Measurements from ENCODE around the gene LMO3. TPM values are rescaled to one million over a fixed set of nuclear protein-coding genes. Genes with fewer than 3 reads are reported as not detected.

Gene LMO3
- total RNA-seq, 1 donor from 2014 or later: not detected

- DNase-seq (ENCODE audit: low read depth in 2 of 2): no peak
These were observed 5.4 kb downstream of the LMO3 start for GRCh38 chr12:16600525-16600924.

DNA sequence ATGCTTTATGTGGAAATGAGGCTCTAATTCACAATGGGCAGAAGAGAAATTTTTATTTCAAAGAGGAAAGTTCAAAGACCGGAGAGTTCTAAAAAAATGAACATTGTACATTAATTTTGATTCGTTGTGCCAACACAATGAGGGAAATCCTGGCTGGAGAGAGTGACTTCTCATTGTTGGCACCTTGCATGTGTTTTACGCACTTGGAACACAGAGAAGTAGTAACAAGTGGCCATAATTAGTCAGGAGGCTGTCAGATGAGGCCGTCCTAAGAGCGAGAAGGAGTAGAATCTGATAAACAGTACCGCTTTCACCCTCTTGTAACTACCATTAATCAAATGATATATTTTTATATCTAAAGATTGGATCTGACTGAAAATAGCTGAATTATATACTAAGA lies 6.9 kb downstream of the LMO3 start:
- no peak for DNase-seq (ENCODE audit: low read depth in 2 of 2)

- no peak for DNase-seq (ENCODE audit: low read depth in 2 of 2)
These were observed 11.2 kb downstream of the LMO3 start for GRCh38 chr12:16594797-16595196.

DNA sequence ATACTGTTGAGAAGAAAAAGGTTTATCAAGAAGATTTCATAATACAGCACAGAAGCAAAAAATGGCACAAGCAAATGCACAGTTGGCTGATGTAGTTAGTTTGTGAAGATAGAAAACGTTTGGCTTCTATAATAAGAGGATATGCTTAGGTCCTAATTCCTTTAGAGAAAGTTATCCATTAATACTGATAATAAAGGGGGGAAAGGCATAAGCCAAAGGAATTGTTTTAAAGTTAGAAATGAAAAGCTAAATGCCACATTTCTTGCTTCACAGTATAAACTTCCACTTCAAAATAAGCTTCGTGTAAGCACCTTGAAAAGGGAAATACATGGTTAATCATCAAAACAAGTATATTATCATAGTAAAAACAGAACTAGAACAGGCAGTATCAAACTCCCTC lies 12.4 kb downstream of the LMO3 start:
- DNase-seq (ENCODE audit: low read depth in 2 of 2): no peak

- no peak for DNase-seq (ENCODE audit: low read depth in 2 of 2)
These were observed 15.3 kb downstream of the LMO3 start for GRCh38 chr12:16590645-16591044.

DNA sequence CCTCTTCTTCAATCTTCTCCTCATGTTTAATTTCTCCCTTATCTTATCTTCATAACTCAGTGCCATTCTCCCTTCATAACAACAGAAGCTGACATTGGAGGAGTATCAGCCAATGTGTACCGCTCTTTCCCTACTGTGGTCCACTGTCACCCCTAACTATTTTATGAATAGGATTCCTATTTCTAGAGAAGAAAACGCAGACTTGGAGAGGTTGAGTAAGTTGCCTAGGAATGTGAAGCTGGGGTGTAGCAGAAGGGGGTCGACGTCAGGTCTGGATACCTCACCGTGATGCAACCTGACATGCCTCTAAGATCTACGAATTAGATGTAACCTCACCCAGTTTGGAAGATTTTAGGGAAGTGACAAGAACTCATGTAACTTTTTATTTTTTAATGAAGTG lies 17.1 kb downstream of the LMO3 start:
- DNase-seq (ENCODE audit: low read depth in 2 of 2): no peak

DNA sequence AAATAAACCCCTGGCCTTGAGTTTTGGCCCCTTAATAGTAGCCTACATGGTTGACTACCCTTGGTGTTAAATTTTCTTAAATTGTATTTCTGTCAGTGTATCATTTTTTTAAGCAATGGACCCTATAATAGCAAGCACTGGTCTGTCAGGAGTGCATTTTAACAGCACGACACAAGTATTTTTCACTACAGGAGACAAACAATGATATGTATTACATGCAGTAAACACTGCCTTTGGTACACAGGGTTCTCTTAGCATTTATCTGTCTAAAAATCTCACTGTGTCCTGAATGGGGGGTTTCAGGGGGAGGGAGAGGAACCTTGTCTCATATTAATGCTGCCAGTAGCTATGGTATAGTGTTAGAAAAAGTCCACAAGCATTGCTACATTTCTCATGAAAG lies 18.4 kb downstream of the LMO3 start:
- DNase-seq (ENCODE audit: low read depth in 2 of 2): no peak

GRCh38 chr12:16587110-16587453 lies 18.9 kb downstream of the LMO3 start:
- no peak for DNase-seq (ENCODE audit: low read depth in 2 of 2)

- DNase-seq (ENCODE audit: low read depth in 2 of 2): no peak
These were observed 19.4 kb downstream of the LMO3 start for GRCh38 chr12:16586350-16587109.

DNA sequence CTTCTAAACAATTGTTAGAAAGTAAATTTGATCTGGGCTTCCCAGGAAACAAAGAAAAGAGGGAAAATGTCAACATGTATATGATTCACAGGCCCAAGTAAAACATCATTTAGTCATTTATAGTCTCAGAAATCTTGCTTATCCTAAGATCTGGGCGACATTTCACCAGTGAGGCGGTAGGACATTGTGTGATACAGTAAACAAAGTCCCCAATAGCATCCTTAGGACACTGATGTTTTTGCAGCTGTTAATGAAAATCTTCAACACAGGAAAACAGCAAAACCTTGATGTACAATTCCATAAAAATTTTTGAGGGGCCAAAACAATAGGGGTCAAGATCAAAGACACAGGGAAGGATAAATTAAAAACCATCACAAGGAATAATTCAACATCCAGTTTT lies 20.2 kb downstream of the LMO3 start:
- DNase-seq (ENCODE audit: low read depth in 2 of 2): no peak

- DNase-seq (ENCODE audit: low read depth in 2 of 2): no peak
These were observed 21.8 kb downstream of the LMO3 start for GRCh38 chr12:16583969-16584745.

GRCh38 chr12:16581416-16581815 lies 24.5 kb downstream of the LMO3 start:
- no peak for DNase-seq (ENCODE audit: low read depth in 2 of 2)

GRCh38 chr12:16579041-16579440 lies 26.9 kb downstream of the LMO3 start:
- DNase-seq (ENCODE audit: low read depth in 2 of 2): no peak

DNA sequence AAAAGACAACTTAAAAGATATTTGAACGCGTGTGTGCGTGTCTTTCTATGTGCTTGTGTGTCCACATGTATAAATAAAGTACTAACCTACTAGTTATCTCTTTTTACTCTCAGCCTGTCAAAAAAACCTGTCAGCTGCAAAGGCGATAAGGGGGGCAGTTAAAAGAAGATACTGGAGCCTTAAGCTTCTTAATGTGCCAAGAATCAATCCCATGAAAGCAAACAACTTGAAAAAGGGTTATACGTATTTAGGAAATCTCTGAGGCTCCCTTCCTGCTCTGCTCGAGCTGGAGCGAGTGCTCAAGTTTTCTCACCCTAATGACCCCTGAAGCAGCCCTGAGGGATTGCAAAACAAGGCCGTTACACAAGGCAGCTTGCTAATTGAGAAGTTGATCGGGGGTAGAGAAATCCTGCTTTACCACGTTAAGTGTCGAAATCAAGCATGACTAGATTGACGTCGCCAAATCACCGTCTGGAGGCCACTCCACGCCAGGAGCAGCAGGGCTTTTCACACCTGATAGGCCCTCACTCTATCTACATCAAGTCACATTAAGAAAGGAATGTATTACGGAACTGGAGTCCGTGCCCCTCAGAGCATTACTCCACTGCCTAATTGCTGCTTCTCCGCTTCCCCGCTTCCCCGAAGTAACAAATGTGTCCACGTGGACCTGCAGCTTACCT lies 32.4 kb downstream of the LMO3 start:
- no peak for DNase-seq (ENCODE audit: low read depth in 2 of 2)

GRCh38 chr12:16568873-16569272 lies 37.1 kb downstream of the LMO3 start:
- DNase-seq (ENCODE audit: low read depth in 2 of 2): peak in 1 of 2 donors; percentile 56

GRCh38 chr12:16564675-16565074 lies 41.3 kb downstream of the LMO3 start:
- DNase-seq (ENCODE audit: low read depth in 2 of 2): no peak

DNA sequence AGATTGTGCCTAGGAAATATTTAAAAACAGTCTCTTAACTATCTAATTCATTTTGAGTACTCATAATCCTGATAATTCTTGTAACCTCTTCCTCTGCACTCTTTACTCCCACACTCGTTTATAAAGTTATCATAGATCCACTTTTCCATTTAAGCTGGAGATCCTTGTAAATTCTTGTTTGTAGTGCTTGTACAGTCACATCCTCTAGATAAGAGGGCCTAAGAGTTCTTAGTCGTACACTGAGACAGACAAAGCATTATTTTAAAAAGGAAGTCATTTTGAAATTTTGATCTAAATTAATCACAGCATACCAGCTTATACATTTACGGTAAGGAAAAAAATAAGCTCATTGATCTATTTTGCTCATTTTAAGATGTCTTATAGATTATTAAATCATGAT lies 42.5 kb downstream of the LMO3 start:
- DNase-seq (ENCODE audit: low read depth in 2 of 2): no peak

GRCh38 chr12:16562921-16563320 lies 43.0 kb downstream of the LMO3 start:
- DNase-seq (ENCODE audit: low read depth in 2 of 2): no peak

GRCh38 chr12:16562435-16562834 lies 43.5 kb downstream of the LMO3 start:
- DNase-seq (ENCODE audit: low read depth in 2 of 2): no peak

DNA sequence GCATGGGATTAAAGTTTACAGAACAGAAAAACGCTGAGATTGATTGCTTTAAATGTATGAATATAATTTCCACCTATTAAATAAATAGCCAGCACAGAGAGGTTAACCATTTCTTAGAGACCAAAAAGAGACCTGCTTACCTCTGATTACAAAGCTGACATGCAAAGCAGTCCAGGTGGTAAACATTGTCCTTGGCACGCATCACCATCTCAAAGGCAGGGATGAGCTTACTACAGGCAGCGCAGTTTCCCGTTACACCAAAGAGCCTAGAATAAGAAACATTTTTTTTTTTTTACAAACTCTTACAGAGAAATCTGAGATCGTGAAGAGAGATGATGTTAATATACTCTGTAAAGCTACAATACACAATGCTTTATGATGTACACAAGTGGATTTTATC lies 45.7 kb downstream of the LMO3 start:
- DNase-seq (ENCODE audit: low read depth in 2 of 2): no peak

GRCh38 chr12:16555630-16556029 lies 50.3 kb downstream of the LMO3 start:
- no peak for DNase-seq (ENCODE audit: low read depth in 2 of 2)

DNA sequence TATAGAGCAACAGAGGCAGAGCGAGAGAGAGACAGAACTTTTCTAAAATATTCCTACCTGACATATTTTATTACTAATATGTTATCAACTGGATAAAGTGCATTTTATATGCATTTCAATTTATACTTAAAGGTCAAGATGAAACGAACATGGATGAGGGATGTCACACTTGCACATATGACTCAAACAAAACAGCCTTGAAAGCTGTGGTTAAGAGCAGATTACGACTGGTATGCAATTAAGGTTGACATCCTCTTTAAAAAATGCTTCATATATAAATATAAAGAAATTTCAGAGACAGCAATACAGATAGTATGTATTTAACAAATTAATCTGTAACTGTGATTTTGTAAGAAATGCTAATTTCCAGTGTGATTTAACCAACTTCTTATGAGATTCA lies 52.5 kb downstream of the LMO3 start:
- DNase-seq (ENCODE audit: low read depth in 2 of 2): no peak

GRCh38 chr12:16552301-16552700 lies 53.7 kb downstream of the LMO3 start:
- no peak for DNase-seq (ENCODE audit: low read depth in 2 of 2)
